Limb (tissue), 2 donors: Measurements from ENCODE around the gene TSPEAR.
"Not testable (repeated sequence)": the region's sequence is repeated elsewhere in the genome, so short reads cannot be mapped to it uniquely, and the experiment has no call there.

ENCODE experiments used
- DNase-seq, 2 donors: peaks; one replicate each; pipeline ENCODE4 v3.0.0-alpha.2; 2016; ENCODE audit errors: extremely low spot score in 2 of 2

TSPEAR gene

GRCh38 chr21:44551340-44551961 is 159.9 kb downstream of the TSPEAR start, which contains the start of gene KRTAP10-2:
Gene KRTAP10-2, minus strand, starts transcription at chr21:44551505. Its CDS starts 47 bp downstream, at chr21:44551458.
- DNase-seq = no peak

- no peak for DNase-seq
These were observed 160.6 kb downstream of the TSPEAR start for GRCh38 chr21:44550807-44551206.

GRCh38 chr21:44550285-44550684 is 161.1 kb downstream of the TSPEAR start:
- DNase-seq = not testable (repeated sequence)

GRCh38 chr21:44549525-44550211 is 161.7 kb downstream of the TSPEAR start:
- no peak for DNase-seq

GRCh38 chr21:44548922-44549321 is 162.4 kb downstream of the TSPEAR start:
- DNase-seq = no peak

GRCh38 chr21:44548381-44548780 is 163.0 kb downstream of the TSPEAR start:
- DNase-seq = no peak

GRCh38 chr21:44547656-44548331 is 163.6 kb downstream of the TSPEAR start:
- no peak for DNase-seq

- no peak for DNase-seq
These were observed 166.8 kb downstream of the TSPEAR start for GRCh38 chr21:44544566-44544965.

- no peak for DNase-seq
These were observed 168.7 kb downstream of the TSPEAR start for GRCh38 chr21:44542716-44543115.

- DNase-seq = no peak
These were observed 170.6 kb downstream of the TSPEAR start for GRCh38 chr21:44540741-44541288.

- DNase-seq = peak in 1 of 2 donors; percentile 15
These were observed 171.2 kb downstream of the TSPEAR start, which contains the start of gene KRTAP10-1 for GRCh38 chr21:44539991-44540666. Gene KRTAP10-1, minus strand, starts transcription at chr21:44540195. Its CDS starts 45 bp downstream, at chr21:44540150.

- DNase-seq = peak in 1 of 2 donors; percentile 14
These were observed 172.3 kb downstream of the TSPEAR start for GRCh38 chr21:44539046-44539445.

- DNase-seq = peak in 1 of 2 donors; percentile 17
These were observed 173.2 kb downstream of the TSPEAR start for GRCh38 chr21:44537930-44538911.

GRCh38 chr21:44535963-44536362 is 175.4 kb downstream of the TSPEAR start:
- peak in 1 of 2 donors; percentile 23 for DNase-seq

- DNase-seq = peak in 1 of 2 donors; percentile 6
These were observed 176.7 kb downstream of the TSPEAR start for GRCh38 chr21:44534688-44535087.

GRCh38 chr21:44533891-44534627 is 177.3 kb downstream of the TSPEAR start:
- DNase-seq = peak in 1 of 2 donors; percentile 24

- peak in 1 of 2 donors; percentile 17 for DNase-seq
These were observed 178.1 kb downstream of the TSPEAR start for GRCh38 chr21:44533121-44533890.

GRCh38 chr21:44532712-44533111 is 178.7 kb downstream of the TSPEAR start:
- DNase-seq = peak in 1 of 2 donors; percentile 11
